H9 (cell line): ENCODE results near the gene DCXR. TPM values are rescaled to one million over a fixed set of nuclear protein-coding genes. Genes with fewer than 3 reads are reported as not detected.

Experiments
- DNase-seq: peaks from one replicate; pipeline ENCODE4 v3.0.0-alpha.2; 2017
- H2AFZ ChIP-seq: one replicate; pipeline ENCODE4 v1.6.1; 2013; ENCODE audit warnings: mild to moderate bottlenecking, low read length, control low read depth, moderate library complexity
- H2AK5ac ChIP-seq: 2 replicates; pipeline ENCODE4 v1.6.1; 2013; ENCODE audit warnings: low read length, control low read depth, mixed read lengths; ENCODE audit not compliant: insufficient read length
- H2BK120ac ChIP-seq: one replicate; pipeline ENCODE4 v1.6.1; 2013; ENCODE audit warnings: low read depth, mild to moderate bottlenecking, low read length, control low read depth, inconsistent platforms; ENCODE audit not compliant: poor library complexity, severe bottlenecking
- H2BK12ac ChIP-seq: 2 replicates; pipeline ENCODE4 v1.6.1; 2013; ENCODE audit warnings: low read length, control low read depth, mixed read lengths, low read depth; ENCODE audit not compliant: insufficient read length
- H2BK15ac ChIP-seq: 2 replicates; pipeline ENCODE4 v1.6.1; 2013; ENCODE audit warnings: low read depth, low read length, control low read depth
- H2BK20ac ChIP-seq: one replicate; pipeline ENCODE4 v1.6.1; 2013; ENCODE audit warnings: low read depth, mild to moderate bottlenecking, low read length, control low read depth, inconsistent platforms; ENCODE audit not compliant: poor library complexity, severe bottlenecking
- H2BK5ac ChIP-seq: 2 replicates; pipeline ENCODE4 v1.6.1; 2013; ENCODE audit warnings: low read length, control low read depth, mixed read lengths; ENCODE audit not compliant: insufficient read length
- H3K14ac ChIP-seq: 2 replicates; pipeline ENCODE4 v1.6.1; 2013; ENCODE audit warnings: low read length, control low read depth; ENCODE audit not compliant: insufficient read depth
- H3K18ac ChIP-seq: 2 replicates; pipeline ENCODE4 v1.6.1; 2013; ENCODE audit warnings: low read depth, mild to moderate bottlenecking, mixed read lengths, low read length, control low read depth; ENCODE audit not compliant: insufficient read length
- H3K23ac ChIP-seq: 2 replicates; pipeline ENCODE4 v1.6.1; 2013; ENCODE audit warnings: low read length, control low read depth, mixed read lengths, low read depth; ENCODE audit not compliant: insufficient read length
- H3K23me2 ChIP-seq: 2 replicates; pipeline ENCODE4 v1.6.1; 2013; ENCODE audit warnings: low read depth, mild to moderate bottlenecking, mixed read lengths, low read length, control low read depth; ENCODE audit not compliant: insufficient read length, poor library complexity, severe bottlenecking
- H3K27ac ChIP-seq: 2 replicates; pipeline ENCODE4 v1.5.1; 2013; ENCODE audit warnings: low read length, control low read depth, mixed read lengths, low read depth; ENCODE audit not compliant: insufficient read length
- H3K27me3 ChIP-seq: 2 replicates; pipeline ENCODE4 v1.6.1; 2013; ENCODE audit warnings: low read length, control low read depth, inconsistent platforms; ENCODE audit not compliant: insufficient read depth
- H3K4ac ChIP-seq: 2 replicates; pipeline ENCODE4 v1.6.1; 2013; ENCODE audit warnings: low read depth, mild to moderate bottlenecking, control low read depth, inconsistent platforms, low read length, moderate library complexity
- H3K4me1 ChIP-seq: 2 replicates; pipeline ENCODE4 v1.6.1; 2013; ENCODE audit warnings: low read length, control low read depth, inconsistent platforms; ENCODE audit not compliant: insufficient read depth
- H3K4me2 ChIP-seq: 2 replicates; pipeline ENCODE4 v1.6.1; 2013; ENCODE audit warnings: low read length, control low read depth, mixed read lengths; ENCODE audit not compliant: insufficient read length, insufficient read depth
- H3K56ac ChIP-seq: 2 replicates; pipeline ENCODE4 v1.6.1; 2013; ENCODE audit warnings: low read depth, mild to moderate bottlenecking, mixed read lengths, low read length, control low read depth; ENCODE audit not compliant: insufficient read length
- H3K79me1 ChIP-seq: 2 replicates; pipeline ENCODE4 v1.6.1; 2013; ENCODE audit warnings: low read depth, mild to moderate bottlenecking, moderate library complexity, low read length, control low read depth, inconsistent platforms; ENCODE audit not compliant: insufficient read depth, poor library complexity, severe bottlenecking
- H3K79me2 ChIP-seq: 2 replicates; pipeline ENCODE4 v1.6.1; 2013; ENCODE audit warnings: low read length, control low read depth, inconsistent platforms; ENCODE audit not compliant: insufficient read depth
- H3K9ac ChIP-seq: 2 replicates; pipeline ENCODE4 v1.6.1; 2013; ENCODE audit warnings: low read length, control low read depth, mixed read lengths; ENCODE audit not compliant: insufficient read length; ENCODE audit errors: extremely low read depth
- H3K9me3 ChIP-seq: one replicate; pipeline ENCODE4 v1.6.1; 2013; ENCODE audit warnings: low read depth, low read length, inconsistent platforms; ENCODE audit not compliant: control insufficient read depth
- H3T11ph ChIP-seq: one replicate; pipeline ENCODE4 v1.6.1; 2013; ENCODE audit warnings: mild to moderate bottlenecking, low read length, control low read depth, inconsistent platforms
- H4K20me1 ChIP-seq: one replicate; pipeline ENCODE4 v1.6.1; 2013; ENCODE audit not compliant: control insufficient read depth, insufficient read length, insufficient read depth
- H4K5ac ChIP-seq: 2 replicates; pipeline ENCODE4 v1.6.1; 2013; ENCODE audit warnings: low read depth, mild to moderate bottlenecking, mixed read lengths, low read length, control low read depth; ENCODE audit not compliant: insufficient read length
- H4K8ac ChIP-seq: replicated peaks from 2 replicates; pipeline ENCODE4 v1.6.1; 2013; ENCODE audit warnings: low read length, control low read depth, mixed read lengths, low read depth; ENCODE audit not compliant: insufficient read length
- H4K91ac ChIP-seq: 2 replicates; pipeline ENCODE4 v1.6.1; 2013; ENCODE audit warnings: low read depth, mild to moderate bottlenecking, moderate library complexity, mixed read lengths, low read length, control low read depth; ENCODE audit not compliant: insufficient read length
- H3K27ac Mint-ChIP-seq, 3 experiments: 2 replicates in 2 of 3; 3 replicates in 1 of 3; pipeline ENCODE4 v1.8.0; 2020 to 2021; ENCODE audit warnings: mixed read lengths in 3 of 3, mild to moderate bottlenecking in 1 of 3, moderate library complexity in 1 of 3
- H3K27me3 Mint-ChIP-seq: 2 replicates; pipeline ENCODE4 v1.8.0; 2021; ENCODE audit warnings: low read depth, mild to moderate bottlenecking, moderate library complexity, mixed read lengths
- H3K36me3 Mint-ChIP-seq, 3 experiments: 2 replicates in 2 of 3; 3 replicates in 1 of 3; pipeline ENCODE4 v1.8.0; 2020 to 2021; ENCODE audit warnings: low read depth in 3 of 3, mixed read lengths in 3 of 3; ENCODE audit not compliant: insufficient read depth in 1 of 3
- H3K4me1 Mint-ChIP-seq, 2 experiments: 2 replicates each; pipeline ENCODE4 v1.8.0; 2020; ENCODE audit warnings: mixed read lengths in 2 of 2
- H3K4me3 Mint-ChIP-seq, 2 experiments: 2 replicates in 1 of 2; 3 replicates in 1 of 2; pipeline ENCODE4 v1.8.0; 2020 to 2021; ENCODE audit warnings: mild to moderate bottlenecking in 2 of 2, mixed read lengths in 2 of 2, moderate library complexity in 1 of 2
- H3K9me3 Mint-ChIP-seq, 2 experiments: 2 replicates in 1 of 2; 3 replicates in 1 of 2; pipeline ENCODE4 v1.8.0; 2020; ENCODE audit warnings: mild to moderate bottlenecking in 2 of 2, mixed read lengths in 2 of 2, moderate library complexity in 1 of 2
- CTCF ChIP-seq: fragments of 200-600 bp; sonication (generic); conservative IDR thresholded peaks from 3 replicates; pipeline ENCODE4 v1.8.0; 2021; ENCODE audit warnings: antibody characterized with exemption, mild to moderate bottlenecking
- WGBS: extraction: QIAGEN DNeasy Blood & Tissue Kit; methylation state at CpG from one replicate; pipeline ENCODE4 v1.1.7; 2013; ENCODE audit warnings: missing lambda C conversion rate, low lambda C conversion rate, mixed read lengths; ENCODE audit not compliant: insufficient read length; ENCODE audit errors: extremely low coverage; 5-methylcytosine and 5-hydroxymethylcytosine counted together
- total RNA-seq: library from RNA; stranded (reverse); gene quantifications from 2 replicates; pipeline ENCODE4 v1.2.1, GENCODE V29; 2021

DCXR gene
- total RNA-seq, 1 experiment from 2014 or later: 93.6 TPM

DNA sequence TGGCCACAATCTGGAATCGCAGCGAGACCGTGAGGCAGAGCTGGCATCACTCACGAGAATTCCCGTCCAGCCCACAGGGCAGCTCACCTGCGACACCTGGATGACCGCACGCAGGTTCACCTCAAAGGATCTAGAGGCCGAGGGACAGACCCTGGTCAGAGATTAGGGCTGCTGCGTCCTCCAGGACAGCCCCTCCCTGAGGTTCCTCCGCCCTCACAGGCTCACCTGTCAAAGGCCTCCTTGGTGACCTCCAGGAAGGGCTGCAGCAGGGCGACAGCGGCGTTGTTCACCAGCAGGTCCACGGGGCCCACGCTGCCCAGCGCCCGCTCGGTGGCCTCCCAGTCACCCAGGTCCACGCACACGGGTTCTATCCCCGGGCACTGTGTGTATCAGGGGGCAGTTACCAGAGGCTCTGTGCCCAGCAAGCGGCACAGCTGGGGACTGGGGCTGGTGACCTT is 834 bp downstream of the DCXR start:
- Mint-ChIP-seq H3K4me3 (peak overlapping the region; percentile 74 to 79), H3K27ac (no peak overlapping the region), H3K36me3 (peaks cover 8 to 16% (median 12%) of the 10 kb centered on the region in 3 experiments; a peak in 6 of 7 replicates), H3K4me1 (peaks cover 15 to 31% of the 10 kb centered on the region in 2 experiments), H3K27me3 (peaks cover 14% of the 10 kb centered on the region), H3K9me3 (no peaks in the 10 kb centered on the region; a peak in 1 of 5 replicates)
- H3K4me1 ChIP-seq: no peaks in the 10 kb centered on the region
- no peak overlapping the region for H3K4ac ChIP-seq
- no peak overlapping the region for H4K91ac ChIP-seq
- DNase-seq: no peak
- no peak overlapping the region for H2AFZ ChIP-seq
- no peak overlapping the region for H4K5ac ChIP-seq
- no peak overlapping the region for H3K9ac ChIP-seq
- no peak overlapping the region for H2BK20ac ChIP-seq
- no peak for TF ChIP-seq CTCF
- H3K79me1 ChIP-seq: no peaks in the 10 kb centered on the region
- no peaks in the 10 kb centered on the region for H4K20me1 ChIP-seq
- H3K18ac ChIP-seq: no peak overlapping the region
- H2BK5ac ChIP-seq: no peak overlapping the region
- no peak overlapping the region for H2BK120ac ChIP-seq
- H3K27me3 ChIP-seq: no peaks in the 10 kb centered on the region; the same call in 1 of the 2 replicates
- no peak overlapping the region for H3K23ac ChIP-seq
- peak overlapping the region; percentile 37 for H3K4me2 ChIP-seq
- no peak overlapping the region for H2BK15ac ChIP-seq
- no peak overlapping the region for H3K27ac ChIP-seq
- no CpG with 5 or more reads among the region's 23 CpGs for WGBS
- no peak overlapping the region for H4K8ac ChIP-seq
- H3K23me2 ChIP-seq: peaks cover 8% of the 10 kb centered on the region
- no peak overlapping the region for H3T11ph ChIP-seq
- no peak overlapping the region for H2BK12ac ChIP-seq
- no peak overlapping the region for H3K56ac ChIP-seq
- H2AK5ac ChIP-seq: no peak overlapping the region
- no peak overlapping the region for H3K14ac ChIP-seq
- H3K79me2 ChIP-seq: no peaks in the 10 kb centered on the region
- H3K9me3 ChIP-seq: no peaks in the 10 kb centered on the region
